ENCODE measurements around the gene MCEMP1.
A peak's percentile ranks its signal among the peaks of the same experiment; 100 is the strongest.

DNA sequence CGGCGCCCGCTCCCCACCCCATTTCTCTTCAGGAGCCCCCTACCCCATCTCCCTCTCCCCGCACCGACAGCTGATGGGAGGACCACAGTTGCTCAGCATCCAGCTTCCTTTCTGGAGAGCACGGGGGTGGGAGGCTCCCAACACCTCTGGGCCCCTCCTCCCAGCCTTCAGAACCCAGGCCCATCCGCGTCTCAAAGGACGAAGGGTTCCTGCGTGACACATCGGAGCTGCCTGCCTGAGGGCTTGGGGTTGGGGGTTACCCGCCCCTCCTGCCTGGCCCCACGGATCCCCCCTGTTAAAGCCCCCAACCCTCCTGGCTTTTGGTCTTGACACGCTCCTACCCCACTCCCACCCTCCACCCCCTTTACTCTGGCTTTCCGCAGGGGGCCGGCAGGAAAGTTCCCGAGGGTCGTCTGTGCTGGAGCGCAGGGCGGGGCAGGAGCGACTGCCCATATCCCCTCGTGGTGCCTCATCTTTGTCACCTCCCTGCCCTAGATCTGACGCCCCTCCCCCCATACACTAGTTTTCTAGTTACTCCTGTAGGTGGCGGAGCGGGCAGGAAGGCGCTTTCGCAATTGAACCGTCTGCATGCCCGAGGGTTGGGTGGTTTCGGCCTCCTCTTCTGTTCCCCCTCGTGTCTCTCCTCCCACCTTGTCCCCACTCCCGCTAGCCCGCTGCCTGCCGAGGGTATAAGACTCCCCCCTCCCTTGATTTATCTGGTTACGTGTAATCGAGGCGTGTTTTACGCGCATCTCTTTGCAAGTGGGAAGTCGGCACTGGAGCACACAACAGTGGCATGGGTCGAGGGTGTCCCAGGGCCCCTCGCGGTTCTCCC, 4.7 kb downstream of the MCEMP1 start:
- TF ChIP-seq, protein P1, sequence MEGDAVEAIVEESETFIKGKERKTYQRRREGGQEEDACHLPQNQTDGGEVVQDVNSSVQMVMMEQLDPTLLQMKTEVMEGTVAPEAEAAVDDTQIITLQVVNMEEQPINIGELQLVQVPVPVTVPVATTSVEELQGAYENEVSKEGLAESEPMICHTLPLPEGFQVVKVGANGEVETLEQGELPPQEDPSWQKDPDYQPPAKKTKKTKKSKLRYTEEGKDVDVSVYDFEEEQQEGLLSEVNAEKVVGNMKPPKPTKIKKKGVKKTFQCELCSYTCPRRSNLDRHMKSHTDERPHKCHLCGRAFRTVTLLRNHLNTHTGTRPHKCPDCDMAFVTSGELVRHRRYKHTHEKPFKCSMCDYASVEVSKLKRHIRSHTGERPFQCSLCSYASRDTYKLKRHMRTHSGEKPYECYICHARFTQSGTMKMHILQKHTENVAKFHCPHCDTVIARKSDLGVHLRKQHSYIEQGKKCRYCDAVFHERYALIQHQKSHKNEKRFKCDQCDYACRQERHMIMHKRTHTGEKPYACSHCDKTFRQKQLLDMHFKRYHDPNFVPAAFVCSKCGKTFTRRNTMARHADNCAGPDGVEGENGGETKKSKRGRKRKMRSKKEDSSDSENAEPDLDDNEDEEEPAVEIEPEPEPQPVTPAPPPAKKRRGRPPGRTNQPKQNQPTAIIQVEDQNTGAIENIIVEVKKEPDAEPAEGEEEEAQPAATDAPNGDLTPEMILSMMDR (conservative IDR thresholded peaks at IDR 0.05; ENCODE audit: low read depth, low read length) = peak; percentile 64
- no peak for TF ChIP-seq EZH2 (IDR thresholded peaks at IDR 0.05; ENCODE audit: borderline replicate concordance, low read depth, low read length, poor library complexity, severe bottlenecking)

All from A673 (cell line).